SH-SY5Y (cell line): Measurements from ENCODE around the gene TEP1.

Source experiments
- GATA2 ChIP-seq: IDR thresholded peaks from 2 replicates; pipeline ENCODE4 v1.6.1; 2011; ENCODE audit warnings: mild to moderate bottlenecking, low read depth, low read length
- GATA3 ChIP-seq: IDR thresholded peaks from 2 replicates; pipeline ENCODE4 v1.6.1; 2011; ENCODE audit warnings: low read depth, mild to moderate bottlenecking, low read length, moderate library complexity

- TF ChIP-seq GATA2 (no peak), GATA3 (no peak)
These were observed 25.7 kb downstream of the TEP1 start for GRCh38 chr14:20387576-20387975.
